GM18909 (cell line): ENCODE results near the gene CFAP100.

Source experiments
- ATAC-seq: cut with Tn5 transposase; IDR thresholded peaks from one replicate; pipeline ENCODE4 v1.9.1; 2021; ENCODE audit warnings: mild to moderate bottlenecking; ENCODE audit not compliant: unreplicated experiment, poor library complexity

CFAP100 gene

DNA sequence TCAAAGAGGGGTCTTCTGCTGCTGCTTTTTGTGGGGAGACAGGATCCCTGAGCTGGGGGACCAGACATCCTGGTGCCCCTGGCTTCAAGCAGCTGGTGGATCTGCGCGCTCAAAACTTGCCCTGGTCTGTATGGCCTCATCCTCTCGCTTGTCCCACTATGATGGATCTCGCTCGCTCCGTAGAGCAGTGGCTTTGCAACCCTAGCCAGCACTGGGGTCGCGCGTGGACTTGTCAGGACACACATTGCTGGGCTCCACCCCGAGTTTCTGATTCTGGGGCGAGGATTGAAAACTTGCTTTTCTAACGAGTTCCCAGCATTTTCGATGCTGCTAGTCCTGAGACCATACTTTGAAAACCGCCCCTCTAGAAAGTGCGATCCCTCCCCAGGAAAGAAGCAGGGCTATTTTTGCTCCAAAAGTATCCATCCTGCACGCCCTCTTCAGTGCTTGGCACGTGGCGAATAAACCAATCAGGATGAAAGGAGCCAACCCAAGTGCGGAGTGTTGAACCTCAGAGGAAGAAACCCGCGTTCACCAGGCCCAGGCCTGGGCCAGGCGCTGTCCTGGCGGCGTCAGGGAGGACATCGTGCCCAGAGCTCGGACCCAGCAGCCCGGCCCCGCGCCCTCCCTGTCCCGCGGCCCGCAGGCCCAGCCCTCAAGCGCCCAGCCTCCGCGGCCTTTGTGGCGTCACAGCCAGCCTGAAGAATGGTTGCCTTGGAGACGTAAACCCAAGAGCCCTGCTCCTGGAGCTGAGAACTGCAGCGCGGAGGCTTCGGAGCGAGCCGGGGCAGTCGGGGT lies at the start of gene CFAP100:
CFAP100 (plus strand) TSS at position 731 of the 798 bp plus-strand sequence. CDS start 1,092 bp downstream, outside the sequence.
- no peak for ATAC-seq

- ATAC-seq = no peak
These were observed 49.5 kb upstream of the CFAP100 start for GRCh38 chr3:126345231-126345630.

- no peak for ATAC-seq
These were observed 48.9 kb upstream of the CFAP100 start for GRCh38 chr3:126345641-126346460.

DNA sequence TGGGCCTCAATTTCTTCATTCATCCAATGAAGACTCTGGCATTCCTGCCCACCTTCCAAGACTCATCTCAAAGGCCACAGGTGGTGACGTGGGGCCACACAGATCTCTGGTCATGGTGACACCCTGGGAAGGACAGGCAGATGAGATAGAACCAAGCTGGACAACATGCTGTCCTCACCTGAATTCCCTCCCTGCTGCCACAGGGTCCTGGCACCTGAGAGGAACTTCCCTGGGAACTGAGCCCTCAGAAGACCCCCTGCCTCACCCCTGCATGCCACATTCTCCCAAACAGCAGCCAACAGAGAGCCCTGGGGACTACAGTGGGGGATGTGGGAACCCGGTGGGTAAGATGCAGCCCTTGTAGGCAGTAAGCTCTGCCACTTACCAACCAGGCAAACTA lies 48.2 kb upstream of the CFAP100 start:
- ATAC-seq = no peak

DNA sequence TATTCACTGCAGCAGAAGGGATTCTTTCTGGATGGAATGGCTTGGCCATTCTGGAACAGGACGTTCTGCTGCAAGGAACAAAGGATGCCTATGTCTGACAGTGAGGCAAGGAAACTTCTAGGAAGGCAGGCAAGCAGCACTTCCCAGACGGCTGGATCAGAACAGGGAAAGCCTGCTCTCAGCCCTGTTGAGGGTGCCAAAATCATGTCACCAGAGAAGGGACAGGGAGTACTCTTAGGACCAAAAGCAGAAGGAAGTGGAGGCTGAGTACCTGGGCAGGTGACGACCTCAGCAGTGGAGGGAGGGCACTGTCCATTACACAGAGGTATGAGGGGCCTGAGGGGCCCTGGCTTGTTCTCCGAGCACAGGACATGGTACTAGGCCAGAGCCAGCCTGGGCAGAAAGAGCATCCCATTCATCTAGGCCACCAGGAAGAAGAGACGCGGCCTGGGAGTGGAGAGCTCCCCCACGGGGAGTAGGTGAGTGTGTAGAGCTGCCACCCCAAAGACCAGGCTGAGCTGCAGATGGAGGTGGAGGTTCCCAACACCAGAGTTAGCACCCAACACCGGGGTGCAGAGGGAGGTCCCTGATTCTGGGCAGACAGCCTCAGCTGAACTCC lies 47.1 kb upstream of the CFAP100 start:
- no peak for ATAC-seq

DNA sequence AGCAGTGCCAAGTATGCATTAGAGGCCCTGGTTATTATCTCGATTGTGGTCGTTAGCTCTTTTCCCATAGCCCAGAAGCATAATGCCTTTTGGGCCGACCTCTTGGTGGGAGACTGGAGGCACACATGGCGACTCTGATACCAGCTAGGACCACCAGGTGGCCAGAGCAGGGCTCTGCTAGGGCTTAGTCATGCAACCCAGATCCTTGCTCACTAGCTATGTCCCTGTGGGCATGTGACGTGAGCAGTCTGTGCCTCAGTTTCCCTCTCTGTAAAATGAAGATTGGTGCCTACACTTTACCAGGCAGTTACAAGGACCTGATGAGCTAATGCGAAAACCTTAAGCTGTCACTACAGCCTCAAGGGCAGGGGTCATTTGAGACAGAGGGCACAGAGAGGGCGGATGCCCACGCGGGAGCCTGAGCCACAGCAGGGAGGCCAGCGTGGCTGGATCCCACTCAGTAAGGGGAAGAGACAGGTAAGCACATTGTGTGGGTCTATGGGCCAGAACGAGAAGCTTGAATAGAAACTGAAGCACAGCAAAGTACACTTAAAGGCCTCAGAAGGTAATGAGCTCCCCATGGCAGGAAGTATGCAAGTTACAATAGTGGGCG lies 46.3 kb upstream of the CFAP100 start:
- ATAC-seq = no peak

- no peak for ATAC-seq
These were observed 45.6 kb upstream of the CFAP100 start for GRCh38 chr3:126349071-126349470.

DNA sequence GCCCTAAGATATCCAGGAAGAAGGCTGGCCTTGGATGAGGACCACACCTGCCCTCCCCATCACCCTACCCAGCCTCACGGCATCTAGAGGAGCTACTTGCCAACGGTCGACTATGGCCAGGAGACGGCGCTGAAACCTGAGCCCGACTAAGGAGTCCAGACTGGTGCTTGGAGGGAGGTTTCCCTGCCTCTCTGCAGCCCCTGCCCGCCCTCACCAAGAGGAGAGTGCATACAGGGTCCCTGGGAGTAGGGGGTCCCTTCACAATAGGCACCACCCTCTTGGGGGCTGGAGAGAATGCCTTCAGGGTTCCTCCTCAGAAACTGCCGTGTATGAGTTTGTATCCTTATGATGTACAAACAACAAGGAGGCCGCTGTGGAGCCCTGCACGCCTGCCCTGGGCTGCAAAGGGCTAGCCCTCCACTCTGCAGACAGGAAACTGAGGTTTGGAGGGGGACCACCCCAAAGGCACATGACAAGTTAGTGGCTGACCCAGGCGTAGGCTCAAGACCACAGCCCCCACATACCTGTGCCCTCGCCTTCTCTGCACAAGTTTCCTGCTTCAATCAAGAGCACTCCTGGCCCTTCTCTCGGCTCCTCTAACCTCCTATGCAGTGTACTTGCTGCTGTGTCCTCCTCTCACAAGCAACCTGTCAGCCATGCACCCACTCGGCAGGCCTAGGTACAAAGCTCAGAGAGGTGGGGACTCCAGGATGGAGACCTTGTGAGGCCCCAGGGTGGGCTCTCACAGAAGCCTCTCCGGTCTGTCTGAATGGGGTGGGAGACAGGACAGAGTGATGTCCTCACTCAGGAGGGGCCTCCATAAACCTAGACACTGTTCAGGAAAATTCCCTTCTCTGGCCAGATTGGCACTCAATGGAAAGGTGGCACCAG lies 44.9 kb upstream of the CFAP100 start:
- no peak for ATAC-seq

GRCh38 chr3:126350502-126351085 lies 44.1 kb upstream of the CFAP100 start:
- no peak for ATAC-seq

GRCh38 chr3:126351086-126351770 lies 43.5 kb upstream of the CFAP100 start:
- no peak for ATAC-seq

DNA sequence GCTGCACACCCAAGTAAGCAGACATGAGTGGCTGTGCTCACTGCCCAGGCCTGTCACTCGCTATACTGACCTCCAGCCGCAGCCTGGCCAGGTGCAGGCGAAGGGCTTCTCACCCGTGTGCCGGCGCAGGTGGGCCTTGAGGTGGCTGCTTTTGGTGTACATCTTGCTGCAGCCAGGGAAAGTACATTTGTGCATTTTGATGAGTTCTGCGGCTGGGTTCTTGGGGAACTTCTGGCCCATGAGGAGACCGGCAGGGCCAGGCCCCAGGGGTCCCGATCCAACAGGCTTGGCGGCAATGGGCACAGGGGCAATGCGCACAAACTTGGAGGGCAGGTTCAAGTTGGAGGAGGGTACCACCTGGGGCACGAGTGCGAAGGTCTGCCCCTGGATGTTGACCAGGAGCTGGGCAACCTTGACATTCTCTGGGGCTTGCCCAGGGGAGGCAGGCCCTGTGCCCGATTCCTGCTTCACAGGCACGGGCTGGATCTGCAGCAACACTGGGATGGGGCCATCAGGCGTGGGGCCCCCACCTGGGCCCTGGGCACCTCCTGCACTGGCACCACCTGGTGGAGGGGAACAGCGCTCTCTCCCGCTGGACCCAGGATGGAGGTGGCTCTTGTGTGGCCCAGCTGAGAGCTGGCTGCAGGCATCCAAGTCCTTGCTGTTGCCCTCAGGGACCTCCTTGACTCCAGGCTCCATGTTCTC lies 42.8 kb upstream of the CFAP100 start:
- ATAC-seq = no peak

GRCh38 chr3:126352476-126353454 lies 41.9 kb upstream of the CFAP100 start:
- ATAC-seq = no peak

GRCh38 chr3:126353694-126354321 lies 40.9 kb upstream of the CFAP100 start:
- ATAC-seq = no peak

GRCh38 chr3:126354776-126355175 lies 39.9 kb upstream of the CFAP100 start:
- no peak for ATAC-seq

GRCh38 chr3:126355251-126355650 lies 39.5 kb upstream of the CFAP100 start:
- no peak for ATAC-seq

DNA sequence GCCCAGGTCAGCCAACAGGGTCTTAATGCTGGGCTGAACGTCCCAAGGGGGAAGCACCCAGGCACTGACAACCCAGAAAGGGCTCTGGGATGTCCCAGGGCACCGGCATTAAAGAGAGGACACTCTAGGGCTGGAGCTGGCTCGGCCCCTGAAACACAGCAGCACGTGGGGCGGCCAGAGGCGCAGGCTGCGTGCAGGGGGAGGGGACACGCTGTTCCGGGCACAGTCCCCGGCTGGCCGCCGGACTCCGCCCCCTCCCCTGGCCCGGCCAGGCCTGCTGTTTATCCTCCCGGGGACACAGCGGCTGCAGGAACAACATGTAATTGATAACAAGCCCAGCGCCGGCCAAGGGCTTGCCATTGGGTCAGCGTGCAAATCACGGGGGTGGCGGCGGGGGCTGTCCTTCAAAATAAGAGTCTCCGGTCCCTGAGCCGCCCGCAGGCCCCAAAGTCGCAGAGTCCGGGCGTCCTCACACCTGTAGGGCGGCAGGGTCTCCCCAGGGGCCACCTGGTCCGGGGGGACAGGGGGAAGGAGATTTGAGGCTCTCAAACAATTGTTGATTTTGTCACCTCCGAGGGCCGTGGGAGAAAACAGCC lies 38.8 kb upstream of the CFAP100 start:
- no peak for ATAC-seq
